HCT116 (cell line): ENCODE measurements around the gene FOXP1. TPM values are rescaled to one million over a fixed set of nuclear protein-coding genes. Genes with fewer than 3 reads are reported as not detected.

Source experiments
- ATAC-seq: fragments of 200-7000 bp; cut with Tn5 transposase; 2 replicates; pipeline ENCODE4 v1.9.1; 2020; ENCODE audit warnings: mild to moderate bottlenecking, moderate library complexity
- BruUV-seq: library from RNA; stranded (reverse); fragments of 400-500 nt; replicated peaks from 2 replicates; lab custom pipeline; 2021; lab: Mats Ljungman, UMichigan
- CTCF ChIA-PET: fragments of 300-600 bp; sonication (Branson Sonifier 250); formaldehyde crosslinking; loops from one replicate; lab custom pipeline; 2021; ENCODE audit warnings: antibody characterized with exemption; lab: Charles Lee
- POLR2A ChIA-PET: fragments of 300-600, 350-600 bp; sonication (Branson Sonifier 250); formaldehyde crosslinking; loops from one replicate; lab custom pipeline; 2021; ENCODE audit warnings: antibody characterized with exemption; lab: Charles Lee
- RAD21 ChIA-PET, 2 experiments: fragments of 300-600 bp; sonication (Branson Sonifier 250); formaldehyde crosslinking; loops; one replicate each; lab custom pipeline; 2023; ENCODE audit warnings: low total read pairs in 2 of 2; ENCODE audit not compliant: uncharacterized antibody in 2 of 2, unreplicated experiment in 2 of 2, low non-redundant PET in 1 of 2; lab: Charles Lee
- DNase-seq: peaks from one replicate; pipeline ENCODE4 v3.0.0-alpha.2; 2010; ENCODE audit warnings: low read depth, low spot score
- H2AFZ ChIP-seq: fragments of 200-600 bp; shearing (Covaris generic), sonication (generic); 2 replicates; pipeline ENCODE4 v1.6.1; 2017; ENCODE audit warnings: low read depth, mixed run types, mixed read lengths, antibody characterized with exemption, low read length; ENCODE audit not compliant: poor library complexity, severe bottlenecking
- H3K27ac ChIP-seq: 2 replicates; pipeline ENCODE4 v1.5.1; 2012; ENCODE audit warnings: low read depth, low read length
- H3K27me3 ChIP-seq: fragments of 200-600 bp; sonication (generic); 2 replicates; pipeline ENCODE4 v1.6.1; 2016; ENCODE audit warnings: mixed run types, low read length, mixed read lengths; ENCODE audit not compliant: insufficient read depth
- H3K36me3 ChIP-seq, 2 experiments: fragments of 200-500 bp in 1 of 2; fragments of 200-600 bp in 1 of 2; sonication (Bioruptor generic) in 1 of 2; sonication (generic) in 1 of 2; 2 replicates each; pipeline versions ENCODE4 v1.5.1 to v1.6.1; 2014 to 2016; ENCODE audit warnings: low read length in 2 of 2, inconsistent platforms in 1 of 2, mixed read lengths in 1 of 2, mixed run types in 1 of 2; ENCODE audit not compliant: insufficient read depth in 2 of 2, control insufficient read depth in 1 of 2
- H3K4me1 ChIP-seq, 2 experiments: fragments of 200-600 bp in 1 of 2; sonication (generic) in 1 of 2; 2 replicates each; pipeline versions ENCODE4 v1.5.1 to v1.6.1; 2012 to 2017; ENCODE audit warnings: low read length in 2 of 2, inconsistent platforms in 1 of 2, mild to moderate bottlenecking in 1 of 2, mixed read lengths in 1 of 2, mixed run types in 1 of 2, moderate library complexity in 1 of 2; ENCODE audit not compliant: insufficient read depth in 2 of 2, control insufficient read depth in 1 of 2
- H3K4me2 ChIP-seq: fragments of 200-600 bp; sonication (generic); 2 replicates; pipeline ENCODE4 v1.6.1; 2017; ENCODE audit warnings: mixed run types, low read length, mixed read lengths
- H3K4me3 ChIP-seq, 2 experiments: fragments of 200-600 bp in 1 of 2; sonication (generic) in 1 of 2; replicated peaks in 1 of 2; 2 replicates each; pipeline ENCODE4 v1.5.1; 2011 to 2016; ENCODE audit warnings: low read length in 2 of 2, control low read depth in 1 of 2, low read depth in 1 of 2, mild to moderate bottlenecking in 1 of 2, mixed read lengths in 1 of 2, mixed run types in 1 of 2
- H3K79me2 ChIP-seq: fragments of 200-600 bp; sonication (generic); 2 replicates; pipeline ENCODE4 v1.6.1; 2017; ENCODE audit warnings: mild to moderate bottlenecking, mixed run types, low read length, moderate library complexity, mixed read lengths; ENCODE audit not compliant: insufficient read depth
- H3K9ac ChIP-seq: fragments of 200-600 bp; sonication (generic); 2 replicates; pipeline ENCODE4 v1.6.1; 2016; ENCODE audit warnings: low read length, mixed read lengths
- H3K9me2 ChIP-seq: fragments of 200-600 bp; sonication (generic), shearing (Covaris generic); 2 replicates; pipeline ENCODE4 v1.6.1; 2017; ENCODE audit warnings: mixed run types, mild to moderate bottlenecking, moderate library complexity; ENCODE audit not compliant: insufficient read depth
- H3K9me3 ChIP-seq, 2 experiments: fragments of 200-500 bp in 1 of 2; fragments of 200-600 bp in 1 of 2; sonication (Bioruptor generic) in 1 of 2; sonication (generic) in 1 of 2; 2 replicates each; pipeline ENCODE4 v1.6.1; 2014 to 2017; ENCODE audit warnings: low read length in 2 of 2, mixed read lengths in 2 of 2, inconsistent platforms in 1 of 2, low read depth in 1 of 2, mild to moderate bottlenecking in 1 of 2, mixed run types in 1 of 2, moderate library complexity in 1 of 2; ENCODE audit not compliant: control insufficient read depth in 1 of 2, insufficient read depth in 1 of 2
- H4K20me1 ChIP-seq: fragments of 200-600 bp; sonication (generic), shearing (Covaris generic); 2 replicates; pipeline ENCODE4 v1.6.1; 2017; ENCODE audit warnings: mixed run types, mild to moderate bottlenecking, moderate library complexity; ENCODE audit not compliant: insufficient read depth
- ATF3 ChIP-seq: IDR thresholded peaks from 2 replicates; pipeline ENCODE4 v1.6.1; 2012
- CBX3 ChIP-seq: IDR thresholded peaks from 2 replicates; pipeline ENCODE4 v1.6.1; 2012; ENCODE audit warnings: low read depth
- CEBPB ChIP-seq: IDR thresholded peaks from 2 replicates; pipeline ENCODE4 v1.6.1; 2012; ENCODE audit warnings: low read depth
- CTCF ChIP-seq, 3 experiments: fragments of 200-600 bp in 1 of 3; sonication (generic) in 1 of 3; IDR thresholded peaks in 2 of 3; conservative IDR thresholded peaks in 1 of 3; 2 replicates each; pipeline ENCODE4 v1.5.1; 2012 to 2017; ENCODE audit warnings: low read depth in 2 of 3, low read length in 2 of 3, antibody characterized with exemption in 1 of 3, borderline replicate concordance in 1 of 3, control low read depth in 1 of 3, mild to moderate bottlenecking in 1 of 3, mixed read lengths in 1 of 3, mixed run types in 1 of 3, moderate library complexity in 1 of 3; ENCODE audit not compliant: insufficient read depth in 1 of 3
- ELF1 ChIP-seq: IDR thresholded peaks from 2 replicates; pipeline ENCODE4 v1.6.1; 2012; ENCODE audit warnings: low read depth, borderline replicate concordance
- JUND ChIP-seq: IDR thresholded peaks from 2 replicates; pipeline ENCODE4 v1.6.1; 2012
- MAX ChIP-seq: IDR thresholded peaks from 2 replicates; pipeline ENCODE4 v1.6.1; 2012
- POLR2A ChIP-seq: IDR thresholded peaks from 2 replicates; pipeline ENCODE4 v1.7.0; 2011; ENCODE audit warnings: borderline replicate concordance; ENCODE audit not compliant: insufficient read depth, insufficient read length; ENCODE audit errors: extremely low read depth
- POLR2AphosphoS5 ChIP-seq: IDR thresholded peaks from 2 replicates; pipeline ENCODE4 v1.6.1; 2011; ENCODE audit warnings: mild to moderate bottlenecking, low read depth, low read length, moderate library complexity
- SP1 ChIP-seq: IDR thresholded peaks from 2 replicates; pipeline ENCODE4 v1.6.1; 2012; ENCODE audit warnings: low read depth
- SRF ChIP-seq: IDR thresholded peaks from 2 replicates; pipeline ENCODE4 v1.6.1; 2012; ENCODE audit warnings: low read depth
- ZFX ChIP-seq: fragments of 450-650 bp; IDR thresholded peaks from 2 replicates; pipeline ENCODE4 v1.6.1; 2017
- ZNF274 ChIP-seq: fragments of 200-500 bp; sonication (Bioruptor generic); IDR thresholded peaks from 2 replicates; pipeline ENCODE4 v1.6.1; 2014; ENCODE audit warnings: mild to moderate bottlenecking, low read depth, low read length, inconsistent platforms
- intact Hi-C: fragments of 100-400 bp; cut with micrococcal nuclease; formaldehyde crosslinking; loops from 2 replicates; pipeline ENCODE4 v1.10.0; 2022
- total RNA-seq: library from RNA; stranded (reverse); gene quantifications from one replicate; pipeline ENCODE4 v1.2.1, GENCODE V29; 2021; ENCODE audit not compliant: unreplicated experiment

FOXP1 gene
- total RNA-seq, 1 experiment from 2014 or later: 11.4 TPM

- H3K4me3 ChIP-seq: no peak overlapping the region
- POLR2A ChIA-PET: no interaction called here
- H2AFZ ChIP-seq: no peak overlapping the region
- intact Hi-C loops: no loop called here
- H4K20me1 ChIP-seq: no peaks in the 10 kb centered on the region
- ATAC-seq: no peak
- DNase-seq: no peak
- H3K9ac ChIP-seq: no peak overlapping the region
- H3K9me2 ChIP-seq: no peaks in the 10 kb centered on the region
- no TSS peak for BruUV-seq
- H3K4me2 ChIP-seq: no peak overlapping the region
- TF ChIP-seq ELF1: no peak
- TF ChIP-seq JUND: no peak
- no peak for TF ChIP-seq CTCF (IDR thresholded peaks at IDR 0.05 in 2 of 3, conservative IDR thresholded peaks at IDR 0.05 in 1 of 3; ENCODE audit: borderline replicate concordance in 1 of 3, insufficient read depth in 1 of 3, low read depth in 2 of 3, low read length in 2 of 3)
- TF ChIP-seq MAX: no peak
- no peak for TF ChIP-seq ZFX
- TF ChIP-seq SRF: no peak
- TF ChIP-seq ATF3: no peak
- no peak for TF ChIP-seq ZNF274
- TF ChIP-seq CBX3: no peak
- TF ChIP-seq POLR2A: no peak
- no peak for TF ChIP-seq CEBPB
- TF ChIP-seq POLR2AphosphoS5: no peak
- no peak for TF ChIP-seq SP1
- no peaks in the 10 kb centered on the region for H3K36me3 ChIP-seq
- no peak overlapping the region for H3K27ac ChIP-seq
- RAD21 ChIA-PET: no interaction called here
- H3K4me1 ChIP-seq: no peaks in the 10 kb centered on the region
- CTCF ChIA-PET: no interaction called here
- no peaks in the 10 kb centered on the region for H3K9me3 ChIP-seq
- H3K27me3 ChIP-seq: no peaks in the 10 kb centered on the region
- H3K79me2 ChIP-seq: no peaks in the 10 kb centered on the region
These were observed 373.1 kb downstream of the FOXP1 start for GRCh38 chr3:71210257-71211007.
